Coronary artery (tissue), 2 donors: Measurements from ENCODE around the gene C1orf21.

Source experiments
- DNase-seq: peaks from one replicate; pipeline ENCODE4 v3.0.0-alpha.2; 2017; ENCODE audit warnings: low spot score
- H3K27ac ChIP-seq, 2 donors: fragments of 200-600 bp; sonication (generic); one replicate each; pipeline ENCODE4 v1.5.1; 2016 to 2019
- H3K4me3 ChIP-seq: fragments of 200-600 bp; sonication (generic); 2 replicates; pipeline ENCODE4 v1.5.1; 2016; ENCODE audit warnings: mild to moderate bottlenecking, moderate library complexity
- TF ChIP-seq, protein P1 (sequence below): fragments of 200-600 bp; sonication (generic); IDR thresholded peaks from one replicate; pipeline ENCODE4 v1.5.1; 2019; ENCODE audit warnings: antibody characterized with exemption

C1orf21 gene

DNA sequence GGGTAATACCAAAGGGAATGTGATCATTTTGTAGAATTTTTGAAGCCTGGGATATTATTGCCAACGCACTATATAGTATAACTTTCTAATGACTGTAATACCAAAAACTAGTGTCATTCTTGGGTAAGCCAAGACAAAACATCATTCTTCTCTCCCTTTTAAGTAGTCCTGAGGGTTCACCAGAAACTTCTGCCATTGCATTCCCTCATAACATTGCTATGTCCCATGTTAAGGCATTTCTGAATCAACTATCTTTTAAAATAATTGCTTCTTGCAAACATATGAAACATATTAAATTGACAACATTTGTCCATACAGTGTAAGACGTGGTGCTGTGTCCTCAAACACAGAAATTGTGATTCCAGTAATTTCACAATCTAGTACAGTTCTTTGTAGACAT is 29.9 kb upstream of the C1orf21 start:
- TF ChIP-seq, protein P1, sequence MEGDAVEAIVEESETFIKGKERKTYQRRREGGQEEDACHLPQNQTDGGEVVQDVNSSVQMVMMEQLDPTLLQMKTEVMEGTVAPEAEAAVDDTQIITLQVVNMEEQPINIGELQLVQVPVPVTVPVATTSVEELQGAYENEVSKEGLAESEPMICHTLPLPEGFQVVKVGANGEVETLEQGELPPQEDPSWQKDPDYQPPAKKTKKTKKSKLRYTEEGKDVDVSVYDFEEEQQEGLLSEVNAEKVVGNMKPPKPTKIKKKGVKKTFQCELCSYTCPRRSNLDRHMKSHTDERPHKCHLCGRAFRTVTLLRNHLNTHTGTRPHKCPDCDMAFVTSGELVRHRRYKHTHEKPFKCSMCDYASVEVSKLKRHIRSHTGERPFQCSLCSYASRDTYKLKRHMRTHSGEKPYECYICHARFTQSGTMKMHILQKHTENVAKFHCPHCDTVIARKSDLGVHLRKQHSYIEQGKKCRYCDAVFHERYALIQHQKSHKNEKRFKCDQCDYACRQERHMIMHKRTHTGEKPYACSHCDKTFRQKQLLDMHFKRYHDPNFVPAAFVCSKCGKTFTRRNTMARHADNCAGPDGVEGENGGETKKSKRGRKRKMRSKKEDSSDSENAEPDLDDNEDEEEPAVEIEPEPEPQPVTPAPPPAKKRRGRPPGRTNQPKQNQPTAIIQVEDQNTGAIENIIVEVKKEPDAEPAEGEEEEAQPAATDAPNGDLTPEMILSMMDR, result no peak
- DNase-seq, result no peak
- H3K27ac ChIP-seq, result no peak overlapping the region
- H3K4me3 ChIP-seq, result no peak overlapping the region

DNA sequence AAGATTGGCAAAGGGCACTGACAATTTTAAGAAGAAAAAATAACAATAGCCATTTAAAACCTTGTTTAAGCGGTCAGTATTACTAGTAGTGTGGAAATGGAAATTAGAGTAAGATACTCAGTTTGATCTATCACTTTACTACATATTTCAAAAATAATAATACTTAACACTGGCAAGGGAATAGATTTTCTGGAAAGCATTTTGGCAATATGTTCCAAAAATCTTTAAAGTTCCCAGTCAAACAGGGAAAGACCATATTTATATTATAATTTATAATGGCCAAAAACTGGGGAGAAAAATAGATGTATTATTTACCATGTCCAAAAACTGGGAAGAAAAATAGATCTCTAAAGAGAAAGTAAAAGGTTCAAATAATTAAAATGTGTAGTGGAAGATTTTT is 28.6 kb upstream of the C1orf21 start:
- no peak overlapping the region for H3K27ac ChIP-seq
- no peak overlapping the region for H3K4me3 ChIP-seq
- DNase-seq, result no peak
- TF ChIP-seq, protein P1, result no peak

DNA sequence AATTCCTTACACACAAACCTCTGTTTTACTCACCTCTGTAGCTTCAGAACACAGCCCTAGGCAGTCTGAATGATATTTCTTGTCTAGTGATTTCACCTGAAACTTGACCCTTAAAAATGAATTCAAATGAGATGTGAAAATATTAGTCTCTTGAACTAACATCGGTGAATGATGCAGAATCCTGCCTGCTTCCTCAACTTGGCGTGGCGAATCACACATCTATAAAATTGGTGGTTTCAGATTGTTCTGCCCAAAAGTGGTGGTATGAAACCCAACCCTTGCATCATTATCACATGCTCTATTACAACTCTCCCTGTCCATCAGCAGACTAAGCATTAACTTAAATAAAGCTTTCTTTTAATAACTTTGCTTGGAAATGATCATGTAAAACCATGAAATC is 26.9 kb upstream of the C1orf21 start:
- no peak for DNase-seq
- no peak overlapping the region for H3K27ac ChIP-seq
- TF ChIP-seq, protein P1, result no peak
- H3K4me3 ChIP-seq, result no peak overlapping the region

DNA sequence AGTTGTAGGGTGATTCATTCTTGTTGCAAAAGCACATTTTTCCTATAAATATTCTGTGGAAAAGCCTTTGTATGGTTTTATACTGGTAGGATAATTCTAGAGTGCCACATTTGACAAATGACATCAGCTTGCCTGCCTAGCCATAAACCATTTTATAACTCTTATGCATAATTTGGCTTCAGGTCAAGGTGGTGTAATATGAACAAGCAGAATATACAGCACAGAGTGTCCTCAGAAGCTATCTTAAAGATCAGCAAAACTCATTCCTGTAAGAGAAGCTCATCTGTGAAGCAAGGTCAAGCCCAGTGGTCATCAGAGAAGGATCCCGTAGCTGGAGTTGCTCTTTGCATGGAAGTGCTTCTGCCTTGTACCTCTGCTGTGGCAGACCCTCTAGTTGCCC is 24.0 kb upstream of the C1orf21 start:
- H3K4me3 ChIP-seq, result no peak overlapping the region
- DNase-seq, result no peak
- H3K27ac ChIP-seq, result no peak overlapping the region

DNA sequence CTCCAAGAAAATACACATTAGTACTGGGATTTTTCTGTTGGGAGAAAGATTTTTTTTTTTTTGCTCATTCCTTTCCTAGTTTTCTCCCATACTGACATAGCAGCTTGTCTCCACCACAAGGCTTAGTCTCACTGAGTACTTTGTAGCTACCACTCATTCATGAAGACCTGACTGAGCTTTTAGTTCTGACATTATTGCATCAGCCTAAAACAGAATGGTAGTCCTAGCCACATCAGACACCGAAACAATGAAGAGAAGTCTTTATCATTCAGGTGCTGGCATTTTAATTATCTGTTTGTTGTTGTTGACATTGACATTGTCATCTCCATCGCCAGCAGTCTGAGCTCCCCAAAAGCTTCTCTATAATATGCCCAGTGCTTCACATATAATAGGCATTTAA is 21.1 kb upstream of the C1orf21 start:
- DNase-seq, result no peak
- TF ChIP-seq, protein P1, result no peak
- Histone ChIP-seq H3K27ac (no peak overlapping the region), H3K4me3 (no peak overlapping the region)

More for the DNA sequence above, 24.0 kb upstream of the C1orf21 start:
- TF ChIP-seq, protein P1, result no peak

DNA sequence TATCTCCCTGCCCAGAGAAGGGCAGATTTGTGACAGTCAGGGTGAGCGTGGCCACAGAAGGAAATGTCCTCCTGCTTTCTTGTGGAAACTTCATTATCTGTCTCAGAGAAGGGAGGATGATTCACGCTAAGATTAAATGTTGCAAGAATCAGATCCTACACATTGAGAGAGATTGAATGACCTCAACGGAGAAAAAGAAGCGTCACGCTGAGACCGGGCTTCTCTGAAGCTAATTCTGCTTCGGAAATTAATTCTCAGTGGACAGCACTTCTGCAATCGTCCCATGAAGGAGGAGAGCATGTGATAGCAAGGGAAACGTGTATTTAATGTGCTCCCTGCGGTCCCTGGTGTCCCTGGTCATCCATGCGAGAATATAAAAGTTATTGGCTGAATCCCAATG is 19.8 kb upstream of the C1orf21 start:
- Histone ChIP-seq H3K4me3 (no peak overlapping the region), H3K27ac (no peak overlapping the region)
- no peak for DNase-seq
- TF ChIP-seq, protein P1, result no peak

DNA sequence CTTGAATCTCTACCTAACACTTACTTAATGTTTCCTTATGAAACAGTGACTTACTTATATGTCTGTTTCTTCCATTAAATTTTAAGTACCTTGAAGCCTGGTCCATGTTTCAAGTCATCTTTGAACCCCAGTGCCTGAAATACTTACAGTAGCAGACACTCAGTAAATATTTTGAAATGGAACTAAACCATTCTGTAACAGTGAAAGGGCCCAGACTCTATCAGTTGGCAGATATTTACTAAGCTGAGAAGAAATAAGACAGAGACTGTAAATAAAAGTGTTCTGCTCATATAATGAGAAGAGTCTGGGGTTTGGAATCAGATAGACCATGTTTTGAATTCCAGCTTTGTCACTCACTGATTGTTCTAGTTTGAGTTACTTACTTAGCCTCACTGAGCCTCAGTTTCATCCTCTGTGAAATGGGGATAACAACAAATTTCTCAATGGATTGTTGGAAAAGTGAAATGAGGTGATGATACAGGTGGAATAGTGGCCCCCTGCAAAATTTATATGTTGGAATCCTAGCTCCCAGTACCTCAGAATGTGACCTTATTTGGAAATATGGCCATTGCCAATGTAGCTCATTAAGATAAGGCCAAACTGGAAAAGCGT is 19.3 kb upstream of the C1orf21 start:
- DNase-seq, result no peak
- H3K27ac ChIP-seq, result no peak overlapping the region
- TF ChIP-seq, protein P1, result no peak
- H3K4me3 ChIP-seq, result no peak overlapping the region
